ACC112 (cell line): Measurements from ENCODE around the gene TM9SF1.
A peak's percentile ranks its signal among the peaks of the same experiment; 100 is the strongest.

Experiments
- H2AFZ ChIP-seq: fragments of 200-600 bp; sonication (generic); one replicate; pipeline ENCODE4 v1.6.0; 2017; ENCODE audit warnings: antibody characterized with exemption, low read length; ENCODE audit not compliant: unreplicated experiment
- H3K27ac ChIP-seq: fragments of 200-600 bp; sonication (generic); 2 replicates; pipeline ENCODE4 v1.5.1; 2014; ENCODE audit warnings: low read depth, mild to moderate bottlenecking, antibody characterized with exemption, low read length, moderate library complexity
- H3K27me3 ChIP-seq: fragments of 200-600 bp; sonication (generic); 2 replicates; pipeline ENCODE4 v1.6.1; 2014; ENCODE audit warnings: mild to moderate bottlenecking, antibody characterized with exemption, low read length, moderate library complexity, mixed read lengths; ENCODE audit not compliant: insufficient read depth
- H3K36me3 ChIP-seq: fragments of 200-600 bp; sonication (generic); 2 replicates; pipeline ENCODE4 v1.6.1; 2016; ENCODE audit warnings: mild to moderate bottlenecking, antibody characterized with exemption, low read length, moderate library complexity, mixed read lengths; ENCODE audit not compliant: insufficient read depth
- H3K4me1 ChIP-seq: fragments of 200-600 bp; sonication (generic); one replicate; pipeline ENCODE4 v1.6.1; 2016; ENCODE audit warnings: low read length, mixed read lengths; ENCODE audit not compliant: insufficient read depth, unreplicated experiment, control insufficient read depth
- H3K4me3 ChIP-seq: fragments of 200-600 bp; sonication (generic); 2 replicates; pipeline ENCODE4 v1.5.1; 2014; ENCODE audit warnings: mild to moderate bottlenecking, low read depth, low read length
- H3K79me2 ChIP-seq: fragments of 200-600 bp; sonication (generic); one replicate; pipeline ENCODE4 v1.6.0; 2016; ENCODE audit warnings: low read length; ENCODE audit not compliant: control insufficient read depth, unreplicated experiment, insufficient read depth

TM9SF1 gene

GRCh38 chr14:24195186-24196070 is at the start of gene TM9SF1:
Gene TM9SF1 (minus strand): TSS chr14:24195441. CDS start chr14:24195019, 422 bp downstream.
- H3K27ac ChIP-seq, result peak within 1 kb of the TSS; percentile 94
- peaks cover 13% of the 10 kb centered on the region for H3K36me3 ChIP-seq
- H3K4me3 ChIP-seq, result peak within 1 kb of the TSS; percentile 96
- peak within 1 kb of the TSS; percentile 94 for H2AFZ ChIP-seq
- H3K4me1 ChIP-seq, result peaks cover 17% of the 10 kb centered on the region
- H3K27me3 ChIP-seq, result no peaks in the 10 kb centered on the region
- H3K79me2 ChIP-seq, result peaks cover 50% of the 10 kb centered on the region

GRCh38 chr14:24243336-24243836 is 48.1 kb upstream of the TM9SF1 start:
- Histone ChIP-seq H2AFZ (no peak overlapping the region), H3K36me3 (peaks cover 20% of the 10 kb centered on the region), H3K4me1 (peaks cover 44% of the 10 kb centered on the region), H3K27me3 (no peaks in the 10 kb centered on the region), H3K4me3 (peak overlapping the region; percentile 89), H3K79me2 (peaks cover 32% of the 10 kb centered on the region), H3K27ac (peak overlapping the region; percentile 91)

GRCh38 chr14:24241829-24242443 is 46.7 kb upstream of the TM9SF1 start:
- Histone ChIP-seq H3K4me3 (peak overlapping the region; percentile 89), H3K4me1 (peaks cover 49% of the 10 kb centered on the region), H3K27me3 (no peaks in the 10 kb centered on the region), H3K79me2 (peaks cover 32% of the 10 kb centered on the region), H2AFZ (peak overlapping the region; percentile 62), H3K27ac (peak overlapping the region; percentile 91), H3K36me3 (peaks cover 29% of the 10 kb centered on the region)

- no peaks in the 10 kb centered on the region for H3K27me3 ChIP-seq
- peaks cover 38% of the 10 kb centered on the region for H3K36me3 ChIP-seq
- peak overlapping the region; percentile 89; the same call in 1 of the 2 replicates for H3K4me3 ChIP-seq
- no peak overlapping the region for H2AFZ ChIP-seq
- no peak overlapping the region for H3K27ac ChIP-seq
- peaks cover 45% of the 10 kb centered on the region for H3K4me1 ChIP-seq
- H3K79me2 ChIP-seq, result peaks cover 36% of the 10 kb centered on the region
These were observed 45.1 kb upstream of the TM9SF1 start for GRCh38 chr14:24240110-24240918.

- no peaks in the 10 kb centered on the region for H3K27me3 ChIP-seq
- peaks cover 44% of the 10 kb centered on the region for H3K36me3 ChIP-seq
- peaks cover 58% of the 10 kb centered on the region for H3K4me1 ChIP-seq
- H2AFZ ChIP-seq, result no peak overlapping the region
- H3K79me2 ChIP-seq, result peaks cover 53% of the 10 kb centered on the region
- H3K4me3 ChIP-seq, result 0 out of 2 replicates have a peak overlapping the region, but pooled peaks have one; percentile 5
- peak overlapping the region; percentile 1; the same call in 1 of the 2 replicates for H3K27ac ChIP-seq
These were observed 43.3 kb upstream of the TM9SF1 start for GRCh38 chr14:24238527-24239037.

GRCh38 chr14:24238123-24238522 is 42.9 kb upstream of the TM9SF1 start:
- H3K79me2 ChIP-seq, result peaks cover 58% of the 10 kb centered on the region
- peaks cover 44% of the 10 kb centered on the region for H3K36me3 ChIP-seq
- no peak overlapping the region for H3K4me3 ChIP-seq
- H3K4me1 ChIP-seq, result peaks cover 59% of the 10 kb centered on the region
- H2AFZ ChIP-seq, result no peak overlapping the region
- no peaks in the 10 kb centered on the region for H3K27me3 ChIP-seq
- H3K27ac ChIP-seq, result no peak overlapping the region

GRCh38 chr14:24237463-24237955 is 42.3 kb upstream of the TM9SF1 start:
- Histone ChIP-seq H2AFZ (no peak overlapping the region), H3K4me1 (peaks cover 59% of the 10 kb centered on the region), H3K27ac (no peak overlapping the region), H3K27me3 (no peaks in the 10 kb centered on the region), H3K36me3 (peaks cover 44% of the 10 kb centered on the region), H3K4me3 (no peak overlapping the region), H3K79me2 (peaks cover 61% of the 10 kb centered on the region)

GRCh38 chr14:24236689-24237462 is 41.6 kb upstream of the TM9SF1 start:
- Histone ChIP-seq H2AFZ (no peak overlapping the region), H3K4me1 (peaks cover 59% of the 10 kb centered on the region), H3K79me2 (peaks cover 62% of the 10 kb centered on the region), H3K27ac (no peak overlapping the region), H3K36me3 (peaks cover 44% of the 10 kb centered on the region), H3K27me3 (no peaks in the 10 kb centered on the region), H3K4me3 (no peak overlapping the region)

GRCh38 chr14:24235804-24236688 is 40.8 kb upstream of the TM9SF1 start:
- peaks cover 54% of the 10 kb centered on the region for H3K4me1 ChIP-seq
- peaks cover 43% of the 10 kb centered on the region for H3K36me3 ChIP-seq

More at GRCh38 chr14:24235804-24236688, 40.8 kb upstream of the TM9SF1 start:
- Histone ChIP-seq H3K27me3 (no peaks in the 10 kb centered on the region), H3K27ac (no peak overlapping the region), H2AFZ (no peak overlapping the region), H3K79me2 (peaks cover 62% of the 10 kb centered on the region), H3K4me3 (no peak overlapping the region)
